DOHH2 (cell line): ENCODE measurements around the gene SLC6A12.

Experiments
- H3F3A ChIP-seq: fragments of 200-600 bp; sonication (generic), shearing (Covaris generic); 2 replicates; pipeline ENCODE4 v1.6.0; 2016; ENCODE audit warnings: antibody characterized with exemption, mild to moderate bottlenecking; ENCODE audit not compliant: control insufficient read depth, insufficient read depth
- H3K27ac ChIP-seq: fragments of 200-600 bp; sonication (generic); 2 replicates; pipeline ENCODE4 v1.5.1; 2014; ENCODE audit warnings: low read depth, mild to moderate bottlenecking, low read length, moderate library complexity
- H3K27me3 ChIP-seq: fragments of 200-600 bp; sonication (generic); 2 replicates; pipeline ENCODE4 v1.6.1; 2014; ENCODE audit warnings: mild to moderate bottlenecking, low read length, mixed read lengths; ENCODE audit not compliant: control insufficient read depth
- H3K36me3 ChIP-seq: fragments of 200-600 bp; sonication (generic); 2 replicates; pipeline ENCODE4 v1.6.1; 2014; ENCODE audit warnings: mild to moderate bottlenecking, low read length, moderate library complexity, mixed read lengths; ENCODE audit not compliant: control insufficient read depth
- H3K4me1 ChIP-seq: fragments of 200-600 bp; sonication (generic); 2 replicates; pipeline ENCODE4 v1.6.1; 2014; ENCODE audit warnings: mild to moderate bottlenecking, low read length, mixed read lengths; ENCODE audit not compliant: control insufficient read depth
- H3K4me2 ChIP-seq: fragments of 200-600 bp; sonication (generic); 2 replicates; pipeline ENCODE4 v1.6.0; 2014; ENCODE audit warnings: mild to moderate bottlenecking, low read length, moderate library complexity
- H3K4me3 ChIP-seq: fragments of 200-600 bp; sonication (generic); 2 replicates; pipeline ENCODE4 v1.5.1; 2014; ENCODE audit warnings: mild to moderate bottlenecking, low read length, mixed read lengths
- H3K79me2 ChIP-seq: fragments of 200-600 bp; sonication (generic); 2 replicates; pipeline ENCODE4 v1.6.1; 2014; ENCODE audit warnings: mild to moderate bottlenecking, low read length, mixed read lengths; ENCODE audit not compliant: control insufficient read depth
- H3K9me2 ChIP-seq: fragments of 200-600 bp; sonication (generic); replicated peaks from 2 replicates; pipeline ENCODE4 v1.6.1; 2014; ENCODE audit warnings: mild to moderate bottlenecking, low read length, mixed read lengths; ENCODE audit not compliant: control insufficient read depth
- H3K9me3 ChIP-seq: fragments of 200-600 bp; sonication (generic); 2 replicates; pipeline ENCODE4 v1.6.1; 2014; ENCODE audit warnings: antibody characterized with exemption, low read length, mixed read lengths; ENCODE audit not compliant: control insufficient read depth, insufficient read depth
- H4K20me1 ChIP-seq: fragments of 200-600 bp; sonication (generic); 2 replicates; pipeline ENCODE4 v1.6.0; 2014; ENCODE audit warnings: low read depth, mild to moderate bottlenecking, antibody characterized with exemption, low read length, moderate library complexity; ENCODE audit not compliant: control insufficient read depth, insufficient read depth
- CTCF ChIP-seq: fragments of 200-600 bp; sonication (generic); IDR thresholded peaks from one replicate; pipeline ENCODE4 v1.5.1; 2014; ENCODE audit warnings: antibody characterized with exemption, mild to moderate bottlenecking, low read depth, low read length; ENCODE audit not compliant: poor library complexity, severe bottlenecking
- EZH2phosphoT487 ChIP-seq: fragments of 200-600 bp; sonication (generic); IDR thresholded peaks from 2 replicates; pipeline ENCODE4 v1.6.1; 2017; ENCODE audit warnings: borderline replicate concordance, mild to moderate bottlenecking, antibody characterized with exemption, low read length, moderate library complexity, mixed read lengths

The SLC6A12 gene

GRCh38 chr12:160858-161257, 53.1 kb downstream of the SLC6A12 start:
- H3K9me3 ChIP-seq: peaks cover 6% of the 10 kb centered on the region; the same call in 1 of the 2 replicates
- no peaks in the 10 kb centered on the region for H3K27me3 ChIP-seq
- H3F3A ChIP-seq: no peaks in the 10 kb centered on the region; the same call in 1 of the 2 replicates
- H3K27ac ChIP-seq: no peak overlapping the region
- no peaks in the 10 kb centered on the region for H3K9me2 ChIP-seq
- no peak overlapping the region for H3K4me2 ChIP-seq
- no peaks in the 10 kb centered on the region for H3K36me3 ChIP-seq
- no peak for TF ChIP-seq EZH2phosphoT487
- no peak for TF ChIP-seq CTCF
- no peaks in the 10 kb centered on the region for H4K20me1 ChIP-seq
- no peak overlapping the region for H3K4me3 ChIP-seq
- no peaks in the 10 kb centered on the region for H3K79me2 ChIP-seq
- H3K4me1 ChIP-seq: no peaks in the 10 kb centered on the region

- Histone ChIP-seq H3K4me1 (no peaks in the 10 kb centered on the region), H3K4me2 (no peak overlapping the region), H3K9me2 (no peaks in the 10 kb centered on the region), H3K79me2 (no peaks in the 10 kb centered on the region), H3F3A (no peaks in the 10 kb centered on the region; the same call in 1 of the 2 replicates), H3K27ac (no peak overlapping the region), H3K27me3 (no peaks in the 10 kb centered on the region), H4K20me1 (no peaks in the 10 kb centered on the region), H3K36me3 (no peaks in the 10 kb centered on the region), H3K4me3 (no peak overlapping the region), H3K9me3 (peaks cover 6% of the 10 kb centered on the region; the same call in 1 of the 2 replicates)
- TF ChIP-seq EZH2phosphoT487: no peak
- TF ChIP-seq CTCF: no peak
These were observed 54.7 kb downstream of the SLC6A12 start for GRCh38 chr12:159156-159782.

- Histone ChIP-seq H3K27me3 (no peaks in the 10 kb centered on the region), H3F3A (no peaks in the 10 kb centered on the region; the same call in 1 of the 2 replicates), H3K9me2 (no peaks in the 10 kb centered on the region), H3K79me2 (no peaks in the 10 kb centered on the region), H3K27ac (no peak overlapping the region), H3K9me3 (no peaks in the 10 kb centered on the region), H3K4me3 (no peak overlapping the region), H3K4me1 (no peaks in the 10 kb centered on the region), H4K20me1 (no peaks in the 10 kb centered on the region), H3K36me3 (no peaks in the 10 kb centered on the region), H3K4me2 (no peak overlapping the region)
- TF ChIP-seq CTCF (no peak), EZH2phosphoT487 (no peak)
These were observed 56.3 kb downstream of the SLC6A12 start for GRCh38 chr12:157644-158043.

GRCh38 chr12:156945-157344, 57.0 kb downstream of the SLC6A12 start:
- no peak overlapping the region for H3K4me2 ChIP-seq
- no peaks in the 10 kb centered on the region for H3K36me3 ChIP-seq
- H3F3A ChIP-seq: no peaks in the 10 kb centered on the region
- no peaks in the 10 kb centered on the region for H3K9me2 ChIP-seq
- no peaks in the 10 kb centered on the region for H3K4me1 ChIP-seq
- H3K79me2 ChIP-seq: no peaks in the 10 kb centered on the region
- TF ChIP-seq CTCF (no peak), EZH2phosphoT487 (no peak)
- H3K4me3 ChIP-seq: no peak overlapping the region
- no peaks in the 10 kb centered on the region for H3K9me3 ChIP-seq
- no peaks in the 10 kb centered on the region for H4K20me1 ChIP-seq
- no peaks in the 10 kb centered on the region for H3K27me3 ChIP-seq
- no peak overlapping the region for H3K27ac ChIP-seq
